Pancreas (tissue), 10 donors: ENCODE data around the gene PTPRK. TPM values are rescaled to one million over a fixed set of nuclear protein-coding genes. Genes with fewer than 3 reads are reported as not detected.

Source experiments
- ATAC-seq, 4 donors: fragments of 200-7000 bp; cut with Tn5 transposase; one replicate each; pipeline versions ENCODE4 v1.8.0 to v1.9.1; 2020; ENCODE audit warnings: mild to moderate bottlenecking in 4 of 4, moderate library complexity in 4 of 4
- DNase-seq, 6 donors: peaks; one replicate each; pipeline ENCODE4 v3.0.0-alpha.2; 2020
- FAIRE-seq: peaks from 2 replicates; lab custom pipeline; 2012; peaks lifted over from hg19 to GRCh38; lab: Jason Lieb, UNC
- H3K27ac ChIP-seq, 4 donors: fragments of 200-600 bp; sonication (generic); 1 replicate in 3 of 4; 2 replicates in 1 of 4; pipeline versions ENCODE4 v1.5.0 to v1.8.0; 2020
- H3K27me3 ChIP-seq, 4 donors: fragments of 200-600 bp; one replicate each; pipeline ENCODE4 v1.8.0; 2021
- H3K36me3 ChIP-seq, 3 donors: fragments of 200-600 bp; sonication (generic) in 1 of 3; one replicate each; pipeline versions ENCODE4 v1.5.0 to v1.8.0; 2020 to 2021
- H3K4me1 ChIP-seq, 3 donors: fragments of 200-600 bp; one replicate each; pipeline ENCODE4 v1.8.0; 2021
- H3K4me3 ChIP-seq, 4 donors: fragments of 200-600 bp; sonication (generic) in 2 of 4; one replicate each; pipeline versions ENCODE4 v1.5.0 to v1.8.0; 2020 to 2021
- H3K9me3 ChIP-seq, 4 donors: fragments of 200-600 bp; one replicate each; pipeline ENCODE4 v1.8.0; 2021
- CTCF ChIP-seq, 4 donors: fragments of 200-600 bp; sonication (generic) in 3 of 4; IDR thresholded peaks; one replicate each; pipeline versions ENCODE4 v1.5.0 to v1.8.0; 2021; ENCODE audit warnings: antibody characterized with exemption in 4 of 4
- WGBS, 2 donors: extraction: QIAGEN DNeasy Blood & Tissue Kit; methylation state at CpG; one replicate each; pipeline ENCODE4 v1.1.7; 2013; 5-methylcytosine and 5-hydroxymethylcytosine counted together
- intact Hi-C, 3 donors: fragments of 100-400 bp; cut with DNase I; formaldehyde crosslinking; loops; one replicate each; pipeline versions ENCODE4 v1.11.1 to v1.14.2; 2022
- polyA plus RNA-seq, 2 donors: library from polyadenylated mRNA; stranded (reverse); fragments of 200-250 nt; gene quantifications; one replicate each; pipeline ENCODE4 v1.2.3, GENCODE V29; 2013
- total RNA-seq, 6 donors: library from RNA; stranded (reverse); fragmentation: NEBNext Ultra II Directional in 4 of 6; extraction: Animal tissue kit (Norgen Biotek cat#: 25700) in 4 of 6; gene quantifications; one replicate each; pipeline versions ENCODE4 v1.2.1 to v1.2.4, GENCODE V29; 2021 to 2023
- donor health status: healthy with polysubstance abuse.
- donor health status: DM: no; HTN: no; CAD: no; lungs with moderate emphysema.
- donor health status: DM: no; HTN: no; CAD: no.
- donor health status: control.
- donor health status: control.
- donor health status: Bipolar disorder and iron deficiency.
- donor health status: DM: yes; HTN: yes; CAD: no.
- donor health status: DM: no; HTN: no; CAD: no.
- donor health status: DM: no; HTN: no; CAD: no.
- donor health status: DM: yes; HTN: yes; CAD: no.

PTPRK gene
- total and polyA plus RNA-seq, 8 donors, result 10.5 to 72.7 (median 51.7) TPM

- 86 to 94% methylated on average over 3 of the region's 3 CpGs for WGBS, 2 donors
- Histone ChIP-seq H3K27me3 (no peaks in the 10 kb centered on the region), H3K4me3 (no peak overlapping the region), H3K9me3 (no peaks in the 10 kb centered on the region), H3K4me1 (no peaks in the 10 kb centered on the region), H3K36me3 (peaks cover 0 to 2% (median 0%) of the 10 kb centered on the region in 3 donors), H3K27ac (no peak overlapping the region)
- ATAC-seq (no peak), DNase-seq (no peak), FAIRE-seq (no peak)
- TF ChIP-seq CTCF (IDR thresholded peaks at IDR 0.05), result no peak
- intact Hi-C loops, result no loop called here
Measured at GRCh38 chr6:128071212-128071611, 449.2 kb downstream of the PTPRK start.

- ATAC-seq (no peak), DNase-seq (no peak), FAIRE-seq (no peak)
- no peak for TF ChIP-seq CTCF (IDR thresholded peaks at IDR 0.05)
- intact Hi-C loops, result no loop called here
- Histone ChIP-seq H3K9me3 (no peaks in the 10 kb centered on the region), H3K4me1 (no peaks in the 10 kb centered on the region), H3K4me3 (no peak overlapping the region), H3K36me3 (no peaks in the 10 kb centered on the region), H3K27ac (no peak overlapping the region), H3K27me3 (no peaks in the 10 kb centered on the region)
- WGBS, 2 donors, result 65 to 67% methylated on average over 3 of the region's 3 CpGs
Measured at GRCh38 chr6:128070406-128070805, 450.0 kb downstream of the PTPRK start.

GRCh38 chr6:128069188-128069587 lies 451.2 kb downstream of the PTPRK start:
- 91 to 94% methylated on average over 2 of the region's 2 CpGs for WGBS, 2 donors
- no peak for DNase-seq
- Histone ChIP-seq H3K27ac (no peak overlapping the region), H3K27me3 (no peaks in the 10 kb centered on the region), H3K9me3 (no peaks in the 10 kb centered on the region), H3K4me3 (no peak overlapping the region), H3K36me3 (no peaks in the 10 kb centered on the region), H3K4me1 (peaks cover 0 to 4% (median 0%) of the 10 kb centered on the region in 3 donors)
- intact Hi-C loops, result no loop called here
- no peak for TF ChIP-seq CTCF (IDR thresholded peaks at IDR 0.05)
- no peak for ATAC-seq
- no peak for FAIRE-seq

- intact Hi-C loops, result no loop called here
- no peaks in the 10 kb centered on the region for H3K36me3 ChIP-seq
- TF ChIP-seq CTCF (IDR thresholded peaks at IDR 0.05), result no peak
- WGBS, 2 donors, result 93 to 94% methylated on average over 5 of the region's 5 CpGs
- H3K27ac ChIP-seq, result no peak overlapping the region
- DNase-seq (no peak), ATAC-seq (no peak), FAIRE-seq (no peak)
- H3K4me3 ChIP-seq, result no peak overlapping the region
- no peaks in the 10 kb centered on the region for H3K27me3 ChIP-seq
- no peaks in the 10 kb centered on the region for H3K9me3 ChIP-seq
- H3K4me1 ChIP-seq, result peaks cover 0 to 9% (median 3%) of the 10 kb centered on the region in 3 donors
Measured at GRCh38 chr6:128068119-128068479, 452.3 kb downstream of the PTPRK start.

GRCh38 chr6:128067446-128068118 lies 452.8 kb downstream of the PTPRK start:
- TF ChIP-seq CTCF (IDR thresholded peaks at IDR 0.05), result no peak
- H3K4me1 ChIP-seq, result peaks cover 0 to 10% (median 6%) of the 10 kb centered on the region in 3 donors
- H3K9me3 ChIP-seq, result no peaks in the 10 kb centered on the region
- FAIRE-seq, result no peak
- no peak overlapping the region for H3K4me3 ChIP-seq
- WGBS, 2 donors, result 95 to 96% methylated on average over 11 of the region's 11 CpGs
- no peak overlapping the region for H3K27ac ChIP-seq
- no peaks in the 10 kb centered on the region for H3K27me3 ChIP-seq
- H3K36me3 ChIP-seq, result no peaks in the 10 kb centered on the region
- peak in 1 of 6 donors; percentile 14 for DNase-seq
- ATAC-seq, result no peak
- intact Hi-C loops, result no loop called here
